ENCODE results near the gene SEMA4F.

SEMA4F gene

DNA sequence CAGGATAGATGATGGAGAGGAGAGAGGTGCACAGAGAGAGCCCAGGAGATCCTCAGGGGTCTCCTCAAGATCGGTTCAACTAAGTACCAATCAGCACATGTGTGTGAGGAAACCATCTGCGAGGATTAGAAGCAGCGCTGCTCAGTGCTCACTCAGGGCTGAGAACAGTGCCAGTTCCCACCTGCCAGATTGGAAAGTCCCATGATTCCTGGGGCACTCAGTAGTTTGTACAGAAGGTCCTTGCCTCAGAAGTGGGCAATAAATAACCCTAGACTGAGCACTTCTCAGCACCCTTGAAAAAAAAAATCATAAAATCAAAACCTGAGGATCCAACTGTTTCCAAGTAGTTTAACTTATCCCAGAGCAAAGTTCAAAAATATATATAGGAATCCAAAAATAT is 53.8 kb downstream of the SEMA4F start:
- no peak for DNase-seq

DNA sequence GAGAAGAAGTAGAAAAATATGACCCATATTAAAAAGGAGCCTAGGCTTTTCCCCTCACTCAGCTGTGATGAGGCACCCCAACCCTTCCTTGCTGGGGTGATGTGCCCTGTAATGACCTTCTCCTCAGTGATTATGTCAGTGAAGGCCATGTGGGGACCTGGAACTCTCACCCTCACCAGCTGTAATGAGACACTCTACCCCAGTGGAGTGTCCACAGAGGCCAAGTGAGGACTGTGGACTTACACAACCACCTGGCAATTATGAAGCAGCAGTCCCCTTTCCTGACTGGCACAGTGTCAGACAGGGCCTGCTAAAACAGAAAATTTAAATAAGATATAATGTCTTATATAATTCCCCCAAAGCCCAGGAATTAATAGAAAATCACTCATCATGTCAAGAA is 54.2 kb downstream of the SEMA4F start:
- no peak for DNase-seq

DNA sequence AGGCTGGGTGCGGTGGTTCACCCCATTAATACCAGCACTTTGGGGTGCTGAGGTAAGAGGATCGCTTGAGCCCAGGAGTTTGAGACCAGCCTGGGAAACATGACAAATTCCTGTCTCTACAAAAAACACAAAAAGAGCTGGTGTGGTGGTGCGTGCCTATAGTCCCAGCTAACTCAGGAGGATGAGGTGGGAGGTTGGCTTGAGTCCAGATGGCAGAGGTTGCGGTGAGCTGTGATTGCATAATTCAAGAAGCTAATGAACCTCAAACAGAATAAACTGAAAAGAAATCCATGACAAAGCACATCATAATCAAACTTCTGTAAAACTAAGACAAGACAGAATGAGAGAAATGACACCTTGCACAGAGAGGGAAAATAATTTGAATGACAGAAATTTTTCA is 54.8 kb downstream of the SEMA4F start:
- no peak for DNase-seq

DNA sequence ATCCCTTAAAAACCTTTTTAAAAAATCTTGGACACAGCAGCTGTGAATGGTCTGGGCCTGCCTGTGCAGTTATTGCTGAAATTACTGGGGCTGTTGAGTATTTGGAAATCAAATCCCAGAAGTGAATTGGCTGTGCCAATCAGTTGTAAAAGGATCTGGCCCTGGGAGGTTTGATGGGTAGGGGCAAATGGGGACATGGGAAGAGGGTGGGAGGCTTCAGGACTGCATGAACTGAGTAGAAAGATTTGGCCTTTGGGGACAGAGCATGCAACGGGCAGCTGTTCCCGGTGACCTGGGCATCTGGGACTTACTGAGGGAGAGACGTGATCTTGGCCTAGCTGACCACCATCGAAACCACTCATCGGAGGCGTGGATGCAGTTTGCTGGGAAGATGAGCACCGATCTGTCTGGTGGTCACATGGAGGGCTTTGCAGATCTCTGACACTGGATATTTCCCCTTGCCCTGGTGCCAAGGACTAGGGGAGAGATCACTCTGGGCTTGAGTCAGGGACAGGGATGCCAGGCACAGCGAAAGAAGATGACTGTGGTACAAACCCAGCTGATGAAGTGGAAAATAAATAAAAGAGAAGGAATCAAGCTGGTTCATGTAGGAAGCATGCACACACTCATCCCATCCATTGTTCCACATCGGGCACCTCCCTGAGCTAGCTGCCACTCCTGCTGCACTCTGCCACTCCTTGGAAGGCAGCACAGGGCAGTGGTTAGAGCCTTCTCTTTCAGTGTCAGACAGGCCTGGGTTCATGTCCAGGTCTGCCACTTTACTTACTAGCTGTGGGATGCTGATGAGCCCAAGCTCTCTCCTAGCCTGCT is 58.4 kb downstream of the SEMA4F start:
- DNase-seq: no peak

DNA sequence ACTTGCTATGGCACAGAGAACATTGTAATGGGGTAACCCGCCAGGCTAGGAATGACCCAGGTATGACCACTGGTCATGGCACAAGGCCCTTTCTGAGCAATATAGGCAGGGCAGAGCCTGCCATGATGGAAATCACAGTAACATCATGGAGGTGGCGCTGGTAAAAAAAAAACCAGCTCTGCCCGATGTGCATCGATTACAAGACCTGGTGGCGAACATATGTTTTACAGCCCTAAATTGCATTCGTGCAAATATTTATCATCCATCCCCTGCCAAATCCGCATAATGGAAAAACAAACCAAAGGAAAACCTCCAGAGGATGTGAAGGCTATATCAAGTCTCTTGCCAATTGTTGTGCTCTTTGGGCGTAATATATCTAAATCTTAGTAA is 60.6 kb downstream of the SEMA4F start:
- DNase-seq: peak in 1 of 2 experiments; percentile 31

DNA sequence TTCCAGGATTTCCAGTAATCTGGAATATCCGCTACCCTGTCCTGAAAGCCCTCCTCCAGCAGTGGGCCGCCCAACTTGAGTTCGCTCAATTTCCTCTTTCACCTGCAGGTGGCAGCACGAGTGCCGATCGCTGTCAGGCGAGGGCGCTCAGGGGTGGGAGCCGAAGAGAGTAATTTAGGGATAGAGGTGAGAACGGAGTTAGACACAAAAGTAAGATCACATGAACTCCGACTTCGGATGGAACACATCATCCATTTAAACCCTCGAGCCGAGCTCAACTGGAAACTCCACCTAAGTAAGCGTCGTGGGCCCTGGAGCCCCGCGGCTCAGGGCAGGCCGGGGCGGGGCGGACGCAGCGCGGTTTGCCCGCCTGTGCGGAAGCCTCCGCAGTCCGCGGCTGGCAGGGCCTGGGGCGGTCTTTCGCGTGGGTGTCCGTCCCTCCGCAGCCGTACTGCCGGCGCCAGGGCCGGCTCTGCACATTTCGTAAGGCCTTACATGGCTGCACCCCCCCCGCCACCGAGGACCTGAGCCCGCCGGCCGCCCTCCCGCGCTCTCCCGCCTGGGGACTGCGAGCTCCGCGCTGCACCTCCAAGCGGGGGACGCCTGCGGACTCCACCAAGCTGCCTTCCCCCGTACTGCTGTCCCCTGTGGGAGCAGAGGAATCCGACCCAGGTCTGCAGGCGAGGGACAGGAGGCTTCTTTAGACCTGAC is 61.2 kb downstream of the SEMA4F start:
- peak; percentile 71 to 85 for DNase-seq

DNA sequence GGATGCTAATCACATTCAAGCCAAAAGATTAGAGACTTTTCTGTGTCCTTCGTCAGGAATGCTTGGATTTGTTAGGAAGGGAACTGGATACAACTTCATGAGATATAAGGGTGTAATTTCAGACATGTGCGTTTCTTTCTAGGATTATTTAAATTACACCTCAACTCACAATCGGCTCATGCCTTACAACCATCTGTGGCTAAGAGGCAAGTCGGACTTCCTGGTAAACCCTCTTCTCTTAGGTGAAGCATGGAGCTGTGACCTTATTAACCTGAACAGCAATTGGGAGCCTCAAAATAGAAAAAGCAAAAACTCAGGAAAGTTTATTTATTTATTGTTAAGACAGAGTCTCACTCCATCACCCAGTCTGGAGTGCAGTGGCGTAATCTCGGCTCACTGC is 61.8 kb downstream of the SEMA4F start:
- no peak for DNase-seq

DNA sequence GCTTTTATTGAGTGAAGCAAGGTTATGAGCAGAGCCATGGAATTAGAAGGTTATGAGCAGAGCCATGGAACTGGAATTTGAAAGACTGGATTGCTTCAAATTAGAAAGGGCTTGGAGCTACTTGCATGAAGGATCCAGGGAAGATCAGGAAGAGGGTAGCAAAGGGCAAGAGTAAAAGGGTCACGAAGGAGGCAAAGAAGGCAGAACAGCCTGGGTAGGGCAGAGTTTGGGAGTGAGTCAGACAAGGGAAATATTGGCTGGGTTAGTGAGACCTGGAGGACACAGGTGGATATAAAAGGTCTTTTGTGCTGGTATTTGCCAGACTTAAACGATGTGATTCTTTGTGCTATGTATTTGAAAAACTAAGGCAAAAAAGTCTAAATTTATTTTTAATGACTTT is 65.0 kb downstream of the SEMA4F start:
- DNase-seq: no peak

DNA sequence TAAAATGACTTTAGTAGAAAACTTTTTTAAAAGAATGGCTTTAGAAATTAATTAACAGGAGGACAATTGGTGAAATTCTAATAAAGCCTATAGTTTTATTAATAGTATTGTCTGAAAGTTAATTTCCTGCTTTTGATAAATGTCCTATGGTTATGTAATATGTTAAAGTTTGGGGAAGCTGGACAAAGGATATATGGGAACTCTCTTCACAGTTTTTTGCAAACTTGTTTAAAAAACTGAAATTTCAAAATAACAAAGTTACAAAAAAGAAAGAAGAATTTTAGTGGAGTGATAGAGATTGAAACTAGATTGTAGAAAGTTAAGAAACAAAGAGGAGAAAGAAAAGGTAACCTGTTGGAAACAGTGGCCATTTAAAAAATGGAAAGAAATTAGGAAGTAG is 67.3 kb downstream of the SEMA4F start:
- no peak for DNase-seq

DNA sequence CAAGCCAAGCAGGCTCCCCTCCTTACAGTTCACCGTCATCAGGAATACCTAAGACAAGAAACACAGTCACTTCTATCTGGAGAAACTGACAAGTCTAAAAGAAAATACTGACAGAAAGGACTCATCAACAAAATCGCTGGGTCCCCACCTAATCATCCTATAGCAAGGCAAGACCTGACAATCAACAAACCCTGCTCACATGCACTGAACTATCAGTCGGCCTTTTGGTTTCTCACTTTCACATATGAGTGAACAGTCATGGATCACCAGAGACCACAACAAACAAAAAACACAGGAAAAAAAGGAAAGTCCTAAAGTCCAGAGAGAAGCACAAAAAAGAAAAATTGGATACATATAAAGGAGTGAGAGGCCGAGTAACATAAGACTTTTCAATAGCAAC is 70.4 kb downstream of the SEMA4F start:
- DNase-seq: no peak

DNA sequence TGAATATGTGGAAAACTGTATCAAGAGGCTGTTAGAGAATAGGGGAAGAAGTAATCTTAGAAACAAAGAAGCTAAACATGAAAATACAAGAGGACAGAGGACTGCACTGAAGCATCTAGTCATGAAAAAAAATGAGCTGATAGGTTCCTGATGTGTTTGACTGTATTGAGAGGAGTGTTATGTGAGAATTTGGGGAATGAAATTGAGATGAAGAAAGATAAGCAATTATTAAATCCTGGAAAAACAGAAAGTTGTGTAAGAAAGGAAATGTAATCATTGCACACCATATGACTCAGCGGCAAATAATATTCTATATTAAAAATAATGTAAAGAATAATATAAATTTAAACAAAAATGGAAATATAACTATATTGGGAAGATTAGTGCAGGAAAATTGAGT is 71.2 kb downstream of the SEMA4F start:
- no peak for DNase-seq

DNA sequence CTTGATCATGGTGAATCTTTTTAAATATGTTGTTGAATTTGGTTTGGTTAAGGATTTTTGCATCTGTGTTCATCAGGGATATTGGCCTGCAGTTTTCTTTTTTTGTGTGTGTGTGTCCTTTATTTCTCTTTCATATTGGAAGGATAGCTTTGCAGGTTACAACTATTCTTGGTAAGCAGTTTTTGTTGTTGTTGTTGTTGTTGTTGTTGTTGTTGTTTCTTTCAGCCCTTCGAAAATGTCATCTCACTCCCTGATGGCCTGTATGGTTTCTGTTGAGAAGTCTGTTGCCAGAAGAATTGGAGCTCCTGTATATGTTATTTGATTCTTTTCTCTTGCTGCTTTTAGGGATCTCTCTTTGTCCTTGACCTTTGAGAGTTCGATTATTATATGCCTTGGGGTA is 74.8 kb downstream of the SEMA4F start:
- no peak for DNase-seq

DNA sequence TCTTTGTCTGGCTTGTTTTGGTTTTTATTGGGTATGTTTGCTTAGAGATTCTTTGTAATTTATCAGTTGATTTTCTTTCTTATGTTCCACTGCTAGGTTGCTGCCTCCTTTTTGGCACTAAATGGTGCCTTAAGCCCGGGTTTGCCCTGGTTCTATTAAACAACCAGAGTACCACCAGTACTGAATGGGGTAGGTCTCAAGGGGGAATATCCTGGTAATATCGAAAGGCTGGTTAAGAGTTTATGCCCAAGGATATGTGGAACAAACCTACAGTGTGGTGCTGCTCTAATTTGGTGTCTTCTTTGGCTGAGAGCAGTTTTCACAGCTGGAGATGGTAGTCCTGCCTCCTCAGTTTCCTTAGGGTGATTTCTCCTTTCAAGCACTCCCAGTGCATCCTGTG is 76.5 kb downstream of the SEMA4F start:
- no peak for DNase-seq

Data from NCI-H446 (cell line).